Measurements from ENCODE around the gene SPATA13.

SPATA13 gene

DNA sequence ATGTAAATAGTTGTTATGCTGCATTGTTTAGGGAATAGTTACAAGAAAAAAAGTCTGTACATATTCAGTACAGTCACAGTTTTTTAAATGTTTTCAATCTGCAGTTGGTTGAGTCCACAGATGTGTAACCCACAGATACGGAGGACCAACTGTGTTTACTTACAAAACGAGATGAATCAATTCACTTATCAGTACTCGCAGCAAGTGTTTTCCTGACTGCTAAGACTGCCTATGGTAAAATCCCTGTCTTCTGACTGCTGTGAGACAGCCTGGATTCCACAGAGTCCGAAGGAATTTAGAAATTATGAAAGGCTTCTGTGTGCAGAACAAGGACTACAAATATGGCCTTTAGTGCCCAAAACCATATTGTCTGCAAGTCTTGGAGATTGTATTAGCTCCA lies 103.1 kb downstream of the SPATA13 start:
- no peak for DNase-seq

DNA sequence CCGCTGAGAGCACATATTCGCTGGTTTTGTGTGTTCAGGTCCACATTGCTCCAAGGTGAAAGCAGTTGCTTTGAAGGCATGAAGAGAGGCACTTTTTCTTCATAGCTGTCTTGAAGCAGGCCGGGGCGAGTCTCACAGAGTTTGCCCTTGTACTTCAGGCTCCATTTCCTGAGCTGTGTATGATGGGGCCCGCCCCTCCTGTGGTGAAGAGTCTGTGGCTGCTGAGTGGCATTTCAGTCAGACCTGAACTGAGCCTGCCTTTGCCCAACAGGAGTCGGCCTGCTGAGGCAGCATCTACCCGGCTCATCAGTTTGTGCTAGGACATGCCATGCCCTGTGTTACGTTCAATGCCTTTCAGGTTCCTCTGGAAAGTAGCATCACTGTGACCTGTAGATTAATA lies 104.5 kb downstream of the SPATA13 start:
- no peak for DNase-seq

DNA sequence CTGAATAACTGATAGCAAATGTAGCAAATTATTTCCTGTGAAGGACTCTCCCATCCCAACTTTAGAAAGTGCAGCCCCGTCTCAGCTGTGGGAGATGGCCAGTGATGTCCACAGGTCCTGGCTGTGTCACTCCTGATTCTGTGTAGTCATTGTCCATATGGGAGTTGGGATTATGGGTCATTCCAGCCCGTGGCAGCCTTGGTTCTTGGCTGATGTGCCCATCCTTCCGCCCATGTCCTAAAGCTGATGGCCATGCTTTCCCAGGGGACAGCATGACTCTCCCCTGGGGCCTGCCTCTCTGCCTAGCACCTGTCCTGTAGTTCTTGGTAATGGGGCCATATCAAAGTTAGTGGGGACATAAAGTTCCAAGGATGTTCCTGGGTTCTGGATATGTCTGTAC lies 104.9 kb downstream of the SPATA13 start:
- DNase-seq: no peak

DNA sequence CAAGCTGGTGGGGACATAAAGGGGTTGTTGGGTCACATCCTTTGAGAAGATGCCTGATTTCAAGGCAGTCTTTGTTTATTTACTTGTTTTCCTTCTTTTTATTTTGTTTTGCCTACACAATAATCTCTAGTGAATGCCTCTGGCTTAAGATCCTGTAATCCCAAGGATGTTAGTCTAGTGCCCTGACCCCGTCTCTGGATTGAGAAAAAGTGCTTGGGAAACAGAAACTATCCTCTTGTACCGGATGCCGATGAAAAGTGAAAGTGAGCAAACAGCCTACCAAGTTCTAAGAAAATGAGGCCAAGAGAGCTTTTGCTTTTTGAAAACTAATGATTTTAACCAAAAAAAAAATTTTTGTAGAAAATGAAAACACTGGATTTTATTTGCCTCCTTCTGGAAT lies 106.8 kb downstream of the SPATA13 start:
- no peak for DNase-seq

DNA sequence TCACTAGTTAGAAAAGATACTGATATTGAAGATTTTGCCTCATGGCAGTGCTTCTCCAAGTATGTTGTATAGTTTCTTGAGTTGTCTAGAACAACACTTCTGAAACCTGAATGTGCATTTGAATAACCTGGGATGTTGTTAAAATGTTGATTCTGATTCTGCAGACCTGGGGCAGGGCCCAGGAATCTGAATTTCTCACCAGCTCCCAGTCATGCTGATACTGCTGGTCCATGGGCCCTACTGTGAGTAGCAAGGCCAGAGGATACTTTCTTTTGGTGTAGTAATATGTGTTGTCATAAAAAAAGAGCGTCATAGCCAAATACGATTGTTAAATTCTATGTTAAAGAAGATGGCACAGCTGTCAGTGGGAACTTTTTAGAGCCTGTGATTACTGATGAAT lies 107.3 kb downstream of the SPATA13 start:
- DNase-seq: no peak

DNA sequence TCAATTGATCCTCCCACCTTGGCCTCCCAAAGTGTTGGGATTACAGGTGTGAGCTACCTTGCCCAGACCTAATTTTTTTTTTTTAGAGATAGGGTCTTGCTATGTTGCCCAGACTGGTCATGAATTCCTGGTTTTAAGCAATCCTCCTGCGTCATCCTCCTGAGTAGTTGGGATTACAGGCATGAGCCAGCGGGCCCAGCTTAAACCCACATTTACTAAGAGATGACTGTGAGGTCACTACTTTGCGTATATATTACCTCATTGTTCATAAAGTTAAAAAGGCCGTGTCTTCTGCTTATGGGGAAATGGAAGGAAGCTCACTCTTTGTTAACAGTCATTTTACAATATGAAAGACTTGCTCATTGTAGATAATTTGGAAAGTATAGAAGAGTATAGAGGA lies 109.3 kb downstream of the SPATA13 start:
- no peak for DNase-seq

DNA sequence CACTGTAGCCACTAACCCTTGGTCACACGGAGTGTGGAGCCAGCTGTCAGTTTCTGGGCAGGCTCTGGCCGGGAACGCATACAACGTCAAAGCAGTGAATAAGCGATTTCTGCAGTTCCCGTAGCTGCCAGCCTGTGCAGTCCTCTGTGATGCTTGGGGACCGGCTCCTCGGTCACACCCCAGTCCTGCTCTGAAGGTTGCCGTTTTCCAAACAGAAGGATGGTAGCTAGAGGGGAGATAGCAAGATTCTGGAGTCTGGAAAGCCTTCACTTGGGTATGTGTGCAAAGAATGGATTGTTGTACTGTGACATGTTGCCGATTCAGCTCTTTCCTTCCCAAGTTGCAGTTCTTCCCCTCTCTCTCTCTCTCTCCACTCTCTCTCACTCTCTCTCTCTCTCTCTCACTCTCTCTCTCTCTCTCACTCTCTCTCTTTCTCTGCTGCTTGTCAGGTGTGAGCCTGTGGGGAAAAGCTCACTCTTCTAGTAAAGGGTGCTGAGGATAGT lies 110.2 kb downstream of the SPATA13 start:
- DNase-seq: peak; percentile 28 to 61

DNA sequence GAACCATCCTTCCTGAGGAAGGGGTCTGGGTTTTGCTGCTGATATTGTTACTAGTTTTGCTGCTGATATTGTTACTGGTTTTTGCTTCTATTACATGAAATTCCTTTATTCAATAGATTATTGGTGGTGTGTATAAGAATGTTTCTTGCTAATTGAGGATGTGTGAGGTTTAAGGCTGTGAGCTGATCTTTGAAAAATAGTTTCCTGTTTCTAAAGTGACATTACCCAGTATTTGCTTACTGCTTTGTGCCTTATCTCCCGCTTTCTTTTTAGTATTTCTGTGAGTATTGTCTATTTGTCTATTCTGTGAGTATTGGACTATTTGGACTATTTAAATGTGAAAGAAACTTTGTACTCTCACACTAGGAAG lies 110.7 kb downstream of the SPATA13 start:
- no peak for DNase-seq

DNA sequence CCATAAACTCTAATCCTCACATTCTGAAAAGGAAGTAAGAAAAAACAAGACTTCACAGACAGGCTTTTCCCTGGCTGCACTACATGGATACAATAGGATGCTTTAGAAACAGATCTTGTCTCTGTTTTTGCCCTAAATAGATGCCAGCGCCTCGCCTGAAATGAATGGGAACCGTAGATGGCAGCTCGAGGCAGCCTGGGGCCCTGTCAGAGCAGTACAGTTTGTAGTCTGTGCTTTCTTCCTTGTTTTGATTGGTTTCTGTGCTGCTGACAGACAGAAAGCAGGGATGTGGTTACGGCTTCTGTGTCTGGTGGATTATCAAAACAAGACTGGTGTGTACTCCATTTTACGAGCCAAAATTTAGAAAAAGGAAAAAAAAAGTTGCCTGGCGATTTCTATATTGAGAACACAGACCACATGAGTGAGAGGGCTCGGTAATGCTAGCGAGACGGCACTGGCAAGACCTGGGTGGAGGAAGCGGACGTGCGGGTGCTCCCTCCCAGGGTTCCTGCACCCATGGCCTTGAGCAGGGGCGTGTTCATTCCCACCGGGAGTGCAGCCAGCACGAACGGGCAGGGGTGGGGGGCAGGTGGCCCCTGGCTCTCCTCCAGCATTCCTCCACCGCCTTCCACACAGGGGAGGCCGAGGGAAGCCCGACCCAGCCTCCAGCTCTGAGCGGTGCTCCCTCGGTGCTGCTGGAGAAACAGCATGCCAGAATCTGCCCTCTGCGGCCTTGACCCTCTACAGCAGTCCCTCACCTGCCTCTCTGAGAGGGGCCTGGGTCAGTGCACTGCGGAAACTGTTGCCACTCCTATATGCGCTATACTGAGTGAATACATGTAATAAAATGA lies 111.3 kb downstream of the SPATA13 start:
- DNase-seq: no peak

DNA sequence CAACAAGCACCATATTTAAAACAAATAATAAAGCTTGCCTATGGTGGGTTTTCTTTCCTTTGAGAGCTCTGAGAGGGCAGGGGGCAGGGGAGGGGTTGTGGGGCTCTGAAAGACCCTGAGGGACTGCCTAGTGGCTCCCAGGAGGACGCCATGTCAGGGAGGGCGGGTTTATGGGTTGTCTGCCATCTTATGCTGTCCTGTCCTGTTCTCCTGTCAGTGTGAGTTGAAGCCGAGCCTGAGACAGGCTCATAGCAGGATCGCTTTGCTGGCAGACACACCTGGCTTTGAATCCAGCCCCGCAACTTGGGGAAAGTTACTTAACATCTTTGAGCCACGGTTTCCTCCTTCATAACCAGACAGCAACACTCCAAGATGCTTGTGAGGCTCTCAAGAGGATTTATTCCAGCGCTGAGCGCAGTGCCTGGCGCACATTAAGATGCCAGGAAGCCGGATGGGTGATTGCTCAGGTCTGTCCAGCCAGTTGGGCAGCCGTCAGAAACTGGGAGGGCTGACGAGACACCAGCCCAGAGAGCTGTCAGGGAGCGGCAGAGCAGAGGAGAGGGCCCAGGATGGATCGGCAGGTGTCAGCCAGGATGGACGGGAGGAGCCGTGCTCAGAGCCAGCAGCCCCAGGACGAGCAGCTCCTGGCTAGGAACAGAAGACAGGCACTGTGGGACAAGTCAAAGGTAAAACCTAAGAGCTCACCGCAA lies 112.1 kb downstream of the SPATA13 start:
- peak; percentile 76 to 83 for DNase-seq

DNA sequence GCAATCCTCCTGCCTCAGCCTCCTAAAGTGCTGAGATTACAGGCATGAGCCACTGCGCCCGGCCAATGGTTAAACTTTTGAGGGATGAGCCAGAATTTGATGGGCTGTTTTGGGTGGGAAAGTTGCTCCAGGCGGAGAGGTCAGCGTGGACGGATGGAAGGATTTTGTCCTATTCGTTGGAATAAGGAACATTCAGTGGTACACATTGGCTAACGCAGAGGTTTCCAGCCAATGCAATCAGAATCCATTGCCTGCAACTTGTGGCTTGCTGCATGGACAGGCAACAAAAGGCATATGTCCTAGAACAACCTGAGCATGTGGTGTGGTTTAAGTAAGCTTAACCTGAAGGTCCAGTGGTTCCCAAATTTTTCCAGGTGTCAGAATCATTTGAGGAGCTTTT lies 113.4 kb downstream of the SPATA13 start:
- no peak for DNase-seq

DNA sequence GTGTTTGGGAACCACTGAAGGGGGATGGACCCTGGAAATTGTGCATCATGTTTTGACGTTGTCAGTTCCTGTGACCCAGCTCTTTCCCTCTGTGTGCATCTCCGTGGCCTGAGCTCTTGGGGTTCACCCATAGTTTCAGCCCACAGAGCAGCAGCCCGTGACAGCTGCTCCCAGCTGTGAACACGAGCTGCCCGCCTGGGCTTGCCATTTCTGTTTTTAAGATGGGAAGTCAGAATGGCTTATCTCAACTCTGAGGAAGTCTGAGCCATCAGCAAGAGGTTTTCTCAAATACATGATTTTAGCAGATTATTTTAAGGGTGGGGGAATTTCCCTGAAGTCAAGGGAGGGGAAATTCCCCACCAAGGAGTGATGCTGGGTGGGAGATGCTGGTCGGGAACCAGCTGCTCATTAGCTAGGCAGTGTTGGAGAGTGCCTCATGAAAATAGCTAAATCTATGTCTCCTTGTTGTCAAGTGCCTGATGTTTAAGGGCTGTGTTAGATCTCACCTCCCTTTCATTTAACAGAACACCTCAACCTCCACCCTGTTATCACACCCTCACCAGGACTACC lies 114.0 kb downstream of the SPATA13 start:
- peak in 1 of 2 experiments; percentile 34 for DNase-seq

DNA sequence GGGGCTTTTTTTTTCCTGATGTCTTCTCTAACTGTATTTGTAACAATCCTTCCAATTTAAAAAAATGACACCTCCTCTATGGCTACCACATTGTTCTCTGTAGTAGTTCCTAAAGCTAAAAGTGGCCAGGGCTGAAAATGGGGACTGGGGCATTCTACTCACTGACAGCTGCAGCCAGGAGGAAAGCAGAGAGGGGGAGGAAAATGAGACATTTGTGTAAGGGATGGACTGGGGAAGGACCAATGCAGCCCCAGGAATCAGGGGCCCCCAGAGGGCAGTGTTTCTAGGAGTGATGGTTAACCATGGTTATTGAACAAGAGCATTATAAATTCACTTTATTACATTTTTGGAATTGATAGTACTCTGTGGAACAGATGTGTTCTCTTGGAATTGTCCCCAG lies 114.5 kb downstream of the SPATA13 start:
- no peak for DNase-seq

DNA sequence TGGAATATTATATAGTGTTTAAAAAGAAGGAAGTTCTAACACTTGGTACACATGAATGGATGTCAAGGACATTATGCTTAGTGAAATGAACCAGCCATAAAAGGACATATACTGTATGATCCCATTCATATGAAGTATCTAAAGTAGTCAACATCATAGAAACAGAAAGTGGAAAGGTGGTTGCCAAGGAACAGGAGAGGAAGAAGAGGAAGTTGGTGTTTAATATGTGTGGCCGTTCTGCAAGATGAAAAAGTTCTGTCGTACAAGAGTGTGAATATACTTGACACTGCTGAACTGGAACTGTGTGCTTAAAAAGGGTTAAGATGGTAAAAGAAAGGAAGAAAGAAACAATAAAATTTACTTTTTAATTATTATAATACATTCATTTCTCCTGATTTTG lies 115.8 kb downstream of the SPATA13 start:
- DNase-seq: no peak

DNA sequence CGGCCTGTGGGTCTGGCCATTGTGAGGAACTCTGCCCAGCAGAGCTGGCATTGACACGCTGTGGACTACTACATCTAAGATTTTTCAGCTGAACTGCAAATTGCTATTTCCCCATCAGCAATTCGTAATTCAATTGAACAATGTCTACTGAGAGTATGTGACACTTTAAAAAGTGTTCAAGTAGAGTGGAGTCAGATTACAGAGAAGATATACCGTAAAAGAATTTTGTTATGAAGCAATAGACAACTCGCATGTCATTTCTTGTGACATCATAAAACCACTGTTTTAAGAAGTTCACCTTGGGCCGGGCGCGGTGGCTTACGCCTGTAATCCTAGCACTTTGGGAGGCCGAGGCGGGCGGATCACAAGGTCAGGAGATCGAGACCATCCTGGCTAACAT lies 116.3 kb downstream of the SPATA13 start:
- no peak for DNase-seq

DNA sequence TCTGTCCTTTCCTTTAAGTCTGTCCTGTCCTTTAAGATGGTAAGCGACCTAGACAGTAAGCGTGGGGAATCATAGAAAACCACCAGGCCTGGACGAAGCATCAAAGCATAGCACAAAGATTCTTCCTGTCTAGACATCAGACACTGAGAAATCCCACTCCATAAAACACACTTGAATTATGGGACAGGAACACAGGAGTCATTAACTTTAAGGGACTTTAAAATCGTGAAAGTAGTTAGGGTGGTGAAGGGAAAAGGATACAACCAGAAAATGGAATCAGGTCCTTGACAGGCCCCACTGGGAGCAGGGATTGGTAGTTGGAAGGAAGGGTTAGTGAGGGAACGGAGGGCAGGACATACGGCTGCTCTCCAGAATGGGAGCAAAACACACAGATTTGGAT lies 117.2 kb downstream of the SPATA13 start:
- no peak for DNase-seq

DNA sequence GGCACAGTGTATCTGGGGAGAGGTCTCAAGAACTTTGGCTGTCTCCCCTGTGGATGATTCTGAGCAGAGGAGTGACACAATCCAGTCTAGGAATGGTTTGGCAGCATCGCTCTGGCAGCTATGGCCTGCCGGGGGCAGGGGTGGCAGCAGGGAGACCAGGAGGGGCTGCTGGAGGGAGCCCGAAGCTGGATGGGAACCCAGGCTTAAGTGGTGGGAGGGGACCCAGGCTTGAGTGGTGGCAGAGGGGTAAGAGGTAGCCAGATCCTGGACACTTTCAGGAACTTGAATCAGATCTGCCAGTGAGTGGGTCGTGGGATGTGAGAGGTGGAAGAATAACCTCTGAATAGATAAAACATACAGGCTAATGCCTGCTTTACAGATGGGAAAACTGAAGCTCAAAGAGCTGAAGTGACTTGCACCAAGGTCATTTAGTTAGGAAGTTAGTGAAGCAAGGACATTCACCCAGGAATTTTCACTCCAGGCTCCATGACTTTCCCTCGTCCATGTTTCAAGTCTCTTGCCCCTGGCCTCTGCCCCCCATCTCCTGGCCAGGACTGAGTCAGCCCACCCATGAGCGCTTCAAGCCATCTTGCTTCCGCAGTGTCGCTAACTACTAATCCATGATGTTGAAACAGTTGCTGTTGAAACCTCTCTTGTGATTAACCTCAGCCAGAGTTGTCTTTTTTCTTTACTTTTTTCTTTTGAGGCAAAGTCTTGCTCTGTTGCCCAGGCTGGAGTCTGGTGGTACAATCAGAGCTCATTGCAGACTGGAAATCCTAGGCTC lies 119.0 kb downstream of the SPATA13 start:
- no peak for DNase-seq

DNA sequence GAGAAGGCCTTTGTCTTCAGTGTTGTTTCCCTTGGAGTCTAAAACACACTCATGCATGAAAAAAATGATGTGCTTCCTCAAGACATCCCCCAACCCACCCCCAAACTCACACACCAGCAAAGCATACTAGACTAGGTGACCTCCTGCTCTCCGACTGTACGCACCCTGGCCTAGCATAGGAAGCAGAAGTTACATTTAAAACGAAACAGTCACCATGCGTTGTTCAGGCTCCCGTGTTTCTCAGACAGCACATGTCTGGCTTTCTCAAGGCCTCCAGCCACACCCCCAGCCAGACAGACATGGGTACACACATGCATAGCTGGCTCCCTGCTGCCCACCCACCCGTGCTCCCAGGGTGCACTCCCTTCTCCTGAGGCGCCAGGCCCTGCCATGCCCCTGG lies 120.2 kb downstream of the SPATA13 start:
- DNase-seq: no peak

DNA sequence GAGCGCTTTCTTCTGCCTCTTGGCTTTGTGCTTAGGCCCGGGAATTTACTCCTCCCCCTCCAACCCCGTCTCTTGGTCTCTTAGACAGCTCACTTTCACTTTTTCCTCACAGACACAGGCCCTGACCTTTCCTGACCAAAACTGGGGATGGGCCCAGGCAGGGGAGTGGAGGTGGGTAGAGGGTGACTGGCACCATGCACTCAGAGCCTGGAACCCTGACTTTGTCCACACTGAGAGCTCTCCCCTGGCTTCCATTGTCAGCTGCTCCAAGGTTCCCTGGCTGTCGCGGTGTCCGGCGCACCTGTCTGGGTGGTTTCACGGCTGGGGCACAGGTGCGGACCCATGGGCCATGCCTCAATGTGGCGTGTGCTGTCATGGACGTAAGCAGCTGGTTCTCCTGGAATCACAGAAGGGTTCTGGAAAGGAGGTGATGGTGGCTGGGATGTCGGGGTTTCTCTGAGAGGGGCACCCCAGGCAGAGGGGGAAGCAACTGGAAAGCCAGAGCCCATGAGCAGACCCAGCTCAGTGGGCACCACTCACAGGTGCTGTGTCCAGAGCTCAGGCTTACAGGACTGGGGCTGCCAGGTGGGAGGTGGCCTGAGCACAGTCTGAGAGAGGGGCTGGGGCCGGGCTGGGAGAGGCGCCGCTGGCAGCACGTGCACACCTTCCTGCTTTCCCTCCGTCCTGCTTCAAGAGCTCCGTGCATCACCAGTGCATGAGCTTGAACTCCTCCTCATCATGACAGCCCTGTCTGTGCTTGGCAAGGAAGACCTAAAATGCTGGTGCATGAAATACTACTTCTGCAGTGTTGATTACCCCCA lies 120.9 kb downstream of the SPATA13 start:
- no peak for DNase-seq

DNA sequence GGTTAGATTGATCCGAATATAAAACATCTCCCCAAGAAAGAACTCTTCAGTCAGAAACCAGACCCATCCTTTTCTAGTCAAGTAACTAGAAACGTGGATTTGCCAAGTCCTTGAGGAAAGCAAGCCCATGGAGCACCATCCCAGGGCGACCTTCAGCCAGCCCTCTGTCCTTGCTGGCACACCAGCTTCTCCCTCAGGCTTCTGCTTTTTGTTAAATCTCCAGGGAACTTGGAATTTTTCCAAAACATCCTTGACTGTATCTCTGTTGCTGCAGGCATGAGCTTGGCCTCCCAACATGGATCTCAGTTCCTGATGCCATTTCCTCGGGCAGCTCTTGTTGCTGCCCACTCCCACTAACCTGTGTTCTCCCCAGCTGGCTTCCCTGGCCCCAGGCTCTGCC lies 121.7 kb downstream of the SPATA13 start:
- DNase-seq: no peak

DNA sequence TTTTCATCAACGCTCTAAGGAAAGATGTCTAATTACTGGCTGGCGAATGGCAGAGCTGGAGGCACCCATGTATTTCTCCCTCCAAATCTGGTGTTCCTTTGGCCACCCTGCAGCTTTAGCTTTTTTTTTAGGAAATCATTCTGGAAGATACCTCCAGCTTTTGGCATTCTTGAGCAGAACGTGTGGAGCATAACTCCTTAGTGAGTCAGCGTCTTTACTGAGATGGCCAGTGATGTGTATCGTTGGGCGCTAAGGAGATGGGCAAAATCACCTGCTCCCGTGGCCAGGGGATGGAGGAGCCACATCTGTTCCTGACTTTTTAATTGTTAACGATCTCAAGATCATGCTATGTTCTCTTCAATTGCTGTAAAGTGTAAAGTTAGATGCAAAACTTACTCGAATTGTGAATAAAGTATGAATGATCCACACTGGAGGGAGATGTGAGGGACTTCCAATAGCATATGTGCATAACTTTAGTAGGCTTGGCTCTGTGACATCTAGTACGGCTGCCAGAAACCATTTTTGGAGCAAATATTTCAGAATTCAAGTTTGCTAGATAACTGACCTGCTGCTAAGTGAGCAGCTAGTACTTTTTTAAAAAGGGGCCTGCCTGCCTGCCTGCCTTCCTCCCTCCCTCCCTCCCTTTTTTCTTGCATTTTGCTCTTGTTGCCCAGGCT lies 124.5 kb downstream of the SPATA13 start:
- no peak for DNase-seq

DNA sequence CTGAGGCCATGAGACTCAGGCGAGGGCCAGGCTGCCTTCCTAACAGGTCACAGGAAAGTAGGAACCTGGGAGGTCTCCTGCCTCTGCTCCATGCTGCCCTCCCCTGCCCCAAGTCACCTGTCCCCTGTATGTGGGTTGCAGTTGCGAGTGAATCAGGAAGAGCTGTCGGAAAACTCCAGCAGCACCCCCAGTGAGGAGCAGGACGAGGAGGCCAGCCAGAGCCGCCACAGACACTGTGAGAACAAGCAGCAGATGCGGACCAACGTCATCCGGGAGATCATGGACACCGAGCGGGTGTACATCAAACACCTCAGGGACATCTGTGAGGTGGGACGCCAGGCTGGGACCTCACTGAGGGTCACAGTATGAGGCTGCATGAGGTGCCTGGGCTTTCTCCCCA lies 126.1 kb downstream of the SPATA13 start:
- DNase-seq: no peak

Data from NCI-H524 (cell line).